Spleen (tissue), 7 donors: ENCODE measurements around the gene RPRD2.

ENCODE experiments used
- POLR2A ChIP-seq, 3 donors: fragments of 450-650 bp; IDR thresholded peaks; one replicate each; pipeline ENCODE4 v1.5.1; 2017; ENCODE audit warnings: antibody characterized with exemption in 3 of 3, mild to moderate bottlenecking in 1 of 3
- TF ChIP-seq, protein P1 (sequence below), 11 experiments: fragments of 200-600 bp in 7 of 11; fragments of 450-650 bp in 4 of 11; sonication (generic) in 4 of 11; IDR thresholded peaks in 8 of 11; conservative IDR thresholded peaks in 3 of 11; 1 replicate in 7 of 11; 2 replicates in 4 of 11; pipeline versions ENCODE4 v1.4.0 to v1.8.0; 2016 to 2021; ENCODE audit warnings: antibody characterized with exemption in 11 of 11, inconsistent platforms in 4 of 11, mild to moderate bottlenecking in 1 of 11
- donor health status: DM: no; HTN: no; CAD: no; lungs with moderate emphysema.
- donor health status: DM: no; HTN: no; CAD: no.
- donor health status: DM: no; HTN: no; CAD: no.

DNA sequence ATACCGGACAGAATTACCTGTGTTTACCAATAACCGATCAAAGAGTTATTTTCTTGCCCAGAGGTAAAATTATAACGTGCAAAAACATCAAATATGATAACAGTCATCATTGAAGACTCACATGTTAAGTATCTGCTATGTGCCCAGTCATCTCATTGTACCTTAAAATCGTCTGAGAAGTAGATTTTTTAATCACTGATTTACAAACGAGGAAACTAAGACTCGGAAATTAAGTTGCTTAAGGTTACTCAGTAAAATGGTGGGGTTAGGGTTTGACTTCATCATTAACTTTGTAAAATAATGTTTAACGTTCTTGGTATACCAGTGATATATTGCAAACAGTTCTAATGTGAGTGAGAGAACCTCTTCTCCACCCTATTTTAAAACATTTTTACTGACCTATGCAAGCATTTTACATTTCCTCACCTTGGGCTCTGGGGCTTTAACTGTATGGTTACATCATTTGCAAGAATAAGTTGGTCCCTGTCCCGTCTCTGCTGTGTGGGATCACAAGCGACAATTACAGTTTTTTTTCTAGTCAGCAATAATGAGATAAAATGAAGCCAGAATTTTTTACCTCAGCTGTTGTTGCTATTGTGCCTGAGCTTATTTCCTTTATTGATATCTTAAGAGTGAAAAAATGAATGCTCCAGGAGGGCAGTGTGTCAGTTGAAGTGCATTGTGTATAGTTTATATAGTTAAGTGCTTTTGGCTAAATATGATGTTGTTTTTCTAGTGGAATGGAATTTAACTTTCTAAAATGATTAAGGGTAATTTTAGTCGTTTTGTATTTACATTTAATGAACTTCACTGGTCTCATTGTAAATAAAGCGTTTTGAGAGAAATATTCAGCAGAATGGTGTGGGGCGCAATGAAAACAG, 2.7 kb downstream of the RPRD2 start:
- no peak for TF ChIP-seq POLR2A (IDR thresholded peaks at IDR 0.05)
- TF ChIP-seq, protein P1, sequence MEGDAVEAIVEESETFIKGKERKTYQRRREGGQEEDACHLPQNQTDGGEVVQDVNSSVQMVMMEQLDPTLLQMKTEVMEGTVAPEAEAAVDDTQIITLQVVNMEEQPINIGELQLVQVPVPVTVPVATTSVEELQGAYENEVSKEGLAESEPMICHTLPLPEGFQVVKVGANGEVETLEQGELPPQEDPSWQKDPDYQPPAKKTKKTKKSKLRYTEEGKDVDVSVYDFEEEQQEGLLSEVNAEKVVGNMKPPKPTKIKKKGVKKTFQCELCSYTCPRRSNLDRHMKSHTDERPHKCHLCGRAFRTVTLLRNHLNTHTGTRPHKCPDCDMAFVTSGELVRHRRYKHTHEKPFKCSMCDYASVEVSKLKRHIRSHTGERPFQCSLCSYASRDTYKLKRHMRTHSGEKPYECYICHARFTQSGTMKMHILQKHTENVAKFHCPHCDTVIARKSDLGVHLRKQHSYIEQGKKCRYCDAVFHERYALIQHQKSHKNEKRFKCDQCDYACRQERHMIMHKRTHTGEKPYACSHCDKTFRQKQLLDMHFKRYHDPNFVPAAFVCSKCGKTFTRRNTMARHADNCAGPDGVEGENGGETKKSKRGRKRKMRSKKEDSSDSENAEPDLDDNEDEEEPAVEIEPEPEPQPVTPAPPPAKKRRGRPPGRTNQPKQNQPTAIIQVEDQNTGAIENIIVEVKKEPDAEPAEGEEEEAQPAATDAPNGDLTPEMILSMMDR (IDR thresholded peaks at IDR 0.05 in 8 of 11, conservative IDR thresholded peaks at IDR 0.05 in 3 of 11) = no peak
